ENCODE data around the gene WARS2. TPM values are rescaled to one million over a fixed set of nuclear protein-coding genes. Genes with fewer than 3 reads are reported as not detected.
A peak's percentile ranks its signal among the peaks of the same experiment; 100 is the strongest.

Gene WARS2
- total RNA-seq, 4 donors from 2014 or later: 5.8 to 16.5 (median 6.5) TPM

DNA sequence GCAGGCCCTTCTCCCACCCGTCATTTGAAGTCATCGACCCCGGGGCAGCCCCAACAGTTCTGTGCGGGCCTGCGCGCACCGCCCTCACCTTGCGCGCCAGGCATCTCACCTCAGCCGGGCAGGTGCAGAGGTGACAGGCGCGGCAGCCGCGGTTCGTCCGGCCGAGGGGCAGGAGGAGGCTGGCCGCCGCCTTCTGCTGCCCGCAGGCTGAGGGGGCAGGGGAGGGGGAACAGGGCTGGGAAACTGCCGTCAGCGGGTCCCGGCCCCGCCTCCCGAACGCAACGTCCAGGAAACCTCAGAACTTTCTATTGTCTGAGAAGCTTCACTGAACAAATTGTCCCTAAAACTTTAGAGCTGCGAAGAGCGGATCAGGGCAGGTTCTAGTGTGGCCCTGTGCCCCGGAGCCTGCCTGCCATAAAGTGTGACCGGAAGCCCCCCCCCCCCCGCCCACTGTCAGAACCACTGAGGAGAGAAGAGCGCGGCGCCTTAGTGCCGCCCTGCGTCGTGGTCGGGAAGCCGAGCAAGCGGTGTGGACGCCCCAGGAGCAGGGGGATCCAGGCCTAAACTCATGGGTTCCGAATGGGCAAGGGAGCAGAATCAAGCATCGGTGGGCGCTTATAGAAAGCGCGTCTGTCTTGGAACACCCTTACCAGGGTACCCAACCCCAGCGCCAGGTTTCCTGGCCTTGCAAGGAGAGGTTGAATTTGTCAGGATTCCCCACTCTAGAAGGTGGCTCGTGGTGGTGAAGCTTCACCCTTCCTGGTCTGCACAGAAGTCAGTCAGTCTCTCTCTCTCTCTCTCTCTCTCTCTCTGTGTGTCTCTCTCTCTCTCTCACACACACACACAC, 139.0 kb downstream of the WARS2 start:
- Histone ChIP-seq H3K27ac (peak overlapping the region; percentile 30 to 66 (median 61)), H3K27me3 (peaks cover 8 to 36% (median 16%) of the 10 kb centered on the region in 3 donors), H3K9me3 (no peaks in the 10 kb centered on the region), H3K4me1 (peaks cover 0 to 8% of the 10 kb centered on the region in 2 donors), H3K36me3 (no peaks in the 10 kb centered on the region), H3K4me3 (peak overlapping the region; percentile 49 to 64 (median 50))
- in situ Hi-C loops (cut with MboI; ENCODE audit: low sequenced_read_pairs in 4 of 4): loop anchor here in 3 of 4 donors (25.0 kb wide), 2 partner anchors 214 to 839 kb away; no protein-coding TSS in a partner anchor
- TF ChIP-seq, protein P1, sequence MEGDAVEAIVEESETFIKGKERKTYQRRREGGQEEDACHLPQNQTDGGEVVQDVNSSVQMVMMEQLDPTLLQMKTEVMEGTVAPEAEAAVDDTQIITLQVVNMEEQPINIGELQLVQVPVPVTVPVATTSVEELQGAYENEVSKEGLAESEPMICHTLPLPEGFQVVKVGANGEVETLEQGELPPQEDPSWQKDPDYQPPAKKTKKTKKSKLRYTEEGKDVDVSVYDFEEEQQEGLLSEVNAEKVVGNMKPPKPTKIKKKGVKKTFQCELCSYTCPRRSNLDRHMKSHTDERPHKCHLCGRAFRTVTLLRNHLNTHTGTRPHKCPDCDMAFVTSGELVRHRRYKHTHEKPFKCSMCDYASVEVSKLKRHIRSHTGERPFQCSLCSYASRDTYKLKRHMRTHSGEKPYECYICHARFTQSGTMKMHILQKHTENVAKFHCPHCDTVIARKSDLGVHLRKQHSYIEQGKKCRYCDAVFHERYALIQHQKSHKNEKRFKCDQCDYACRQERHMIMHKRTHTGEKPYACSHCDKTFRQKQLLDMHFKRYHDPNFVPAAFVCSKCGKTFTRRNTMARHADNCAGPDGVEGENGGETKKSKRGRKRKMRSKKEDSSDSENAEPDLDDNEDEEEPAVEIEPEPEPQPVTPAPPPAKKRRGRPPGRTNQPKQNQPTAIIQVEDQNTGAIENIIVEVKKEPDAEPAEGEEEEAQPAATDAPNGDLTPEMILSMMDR (IDR thresholded peaks at IDR 0.05 in 4 of 5, conservative IDR thresholded peaks at IDR 0.05 in 1 of 5): no peak
- TF ChIP-seq POLR2A (IDR thresholded peaks at IDR 0.05): peak in 1 of 2 donors; percentile 29
- intact Hi-C loops (cut with DNase I; ENCODE audit: low total_unique reads): no loop called here
- peak; percentile 40 to 57 for ATAC-seq
- DNase-seq: no peak

GRCh38 chr1:119000371-119001180, 139.9 kb downstream of the WARS2 start:
- Histone ChIP-seq H3K36me3 (no peaks in the 10 kb centered on the region), H3K4me3 (peak overlapping the region; percentile 49 to 64 (median 50)), H3K27me3 (peaks cover 8 to 28% (median 9%) of the 10 kb centered on the region in 3 donors), H3K9me3 (no peaks in the 10 kb centered on the region), H3K4me1 (peaks cover 0 to 7% of the 10 kb centered on the region in 2 donors), H3K27ac (peak overlapping the region; percentile 30 to 66 (median 61))
- TF ChIP-seq, protein P1 (IDR thresholded peaks at IDR 0.05 in 4 of 5, conservative IDR thresholded peaks at IDR 0.05 in 1 of 5): no peak
- TF ChIP-seq POLR2A (IDR thresholded peaks at IDR 0.05): no peak
- intact Hi-C loops (cut with DNase I; ENCODE audit: low total_unique reads) (loop anchor here (1.0 kb wide), 1 partner anchor 12 kb away; the partner anchor contains the start of gene TBX15), in situ Hi-C loops (cut with MboI; ENCODE audit: low sequenced_read_pairs in 4 of 4) (loop anchor here in 3 of 4 donors (25.0 kb wide), 2 partner anchors 213 to 838 kb away; no protein-coding TSS in a partner anchor)
- DNase-seq: no peak
- no peak for ATAC-seq

- H3K4me1 ChIP-seq: peaks cover 0 to 7% of the 10 kb centered on the region in 2 donors
- H3K4me3 ChIP-seq: no peak overlapping the region
- DNase-seq: no peak
- no peak for ATAC-seq
- intact Hi-C loops (cut with DNase I; ENCODE audit: low total_unique reads) (loop anchor here (1.0 kb wide), 1 partner anchor 11 kb away; the partner anchor contains the start of gene TBX15), in situ Hi-C loops (cut with MboI; ENCODE audit: low sequenced_read_pairs in 4 of 4) (loop anchor here in 3 of 4 donors (25.0 kb wide), 2 partner anchors 212 to 837 kb away; no protein-coding TSS in a partner anchor)
- no peaks in the 10 kb centered on the region for H3K9me3 ChIP-seq
- H3K27ac ChIP-seq: no peak overlapping the region
- H3K36me3 ChIP-seq: no peaks in the 10 kb centered on the region
- TF ChIP-seq POLR2A (IDR thresholded peaks at IDR 0.05): no peak
- TF ChIP-seq, protein P1 (IDR thresholded peaks at IDR 0.05 in 4 of 5, conservative IDR thresholded peaks at IDR 0.05 in 1 of 5): no peak
- peaks cover 8 to 23% (median 8%) of the 10 kb centered on the region in 3 donors for H3K27me3 ChIP-seq
Observed at GRCh38 chr1:118999348-119000071, 140.9 kb downstream of the WARS2 start.

GRCh38 chr1:118998171-118998570, 142.3 kb downstream of the WARS2 start:
- Histone ChIP-seq H3K4me3 (no peak overlapping the region), H3K27ac (no peak overlapping the region), H3K27me3 (peaks cover 8 to 23% (median 8%) of the 10 kb centered on the region in 3 donors), H3K9me3 (no peaks in the 10 kb centered on the region), H3K36me3 (no peaks in the 10 kb centered on the region), H3K4me1 (peaks cover 0 to 7% of the 10 kb centered on the region in 2 donors)
- DNase-seq (no peak), ATAC-seq (no peak)
- in situ Hi-C loops (cut with MboI; ENCODE audit: low sequenced_read_pairs in 4 of 4) (no loop called here), intact Hi-C loops (cut with DNase I; ENCODE audit: low total_unique reads) (no loop called here)
- TF ChIP-seq POLR2A (IDR thresholded peaks at IDR 0.05): no peak
- TF ChIP-seq, protein P1 (IDR thresholded peaks at IDR 0.05 in 4 of 5, conservative IDR thresholded peaks at IDR 0.05 in 1 of 5): no peak

Data from gastrocnemius medialis (tissue), 4 donors.